Activated CD4-positive, alpha-beta T cell treated with anti-CD3 and anti-CD28 coated beads for 24 hours (primary cell): Measurements from ENCODE around the gene MYH7.
A peak's percentile ranks its signal among the peaks of the same experiment; 100 is the strongest.
"Not testable (repeated sequence)": the region's sequence is repeated elsewhere in the genome, so short reads cannot be mapped to it uniquely, and the experiment has no call there.

Experiments
- DNase-seq, 2 donors: peaks; one replicate each; pipeline ENCODE4 v3.0.0-alpha.2; 2020; ENCODE audit warnings: low read depth in 2 of 2

The MYH7 gene

DNA sequence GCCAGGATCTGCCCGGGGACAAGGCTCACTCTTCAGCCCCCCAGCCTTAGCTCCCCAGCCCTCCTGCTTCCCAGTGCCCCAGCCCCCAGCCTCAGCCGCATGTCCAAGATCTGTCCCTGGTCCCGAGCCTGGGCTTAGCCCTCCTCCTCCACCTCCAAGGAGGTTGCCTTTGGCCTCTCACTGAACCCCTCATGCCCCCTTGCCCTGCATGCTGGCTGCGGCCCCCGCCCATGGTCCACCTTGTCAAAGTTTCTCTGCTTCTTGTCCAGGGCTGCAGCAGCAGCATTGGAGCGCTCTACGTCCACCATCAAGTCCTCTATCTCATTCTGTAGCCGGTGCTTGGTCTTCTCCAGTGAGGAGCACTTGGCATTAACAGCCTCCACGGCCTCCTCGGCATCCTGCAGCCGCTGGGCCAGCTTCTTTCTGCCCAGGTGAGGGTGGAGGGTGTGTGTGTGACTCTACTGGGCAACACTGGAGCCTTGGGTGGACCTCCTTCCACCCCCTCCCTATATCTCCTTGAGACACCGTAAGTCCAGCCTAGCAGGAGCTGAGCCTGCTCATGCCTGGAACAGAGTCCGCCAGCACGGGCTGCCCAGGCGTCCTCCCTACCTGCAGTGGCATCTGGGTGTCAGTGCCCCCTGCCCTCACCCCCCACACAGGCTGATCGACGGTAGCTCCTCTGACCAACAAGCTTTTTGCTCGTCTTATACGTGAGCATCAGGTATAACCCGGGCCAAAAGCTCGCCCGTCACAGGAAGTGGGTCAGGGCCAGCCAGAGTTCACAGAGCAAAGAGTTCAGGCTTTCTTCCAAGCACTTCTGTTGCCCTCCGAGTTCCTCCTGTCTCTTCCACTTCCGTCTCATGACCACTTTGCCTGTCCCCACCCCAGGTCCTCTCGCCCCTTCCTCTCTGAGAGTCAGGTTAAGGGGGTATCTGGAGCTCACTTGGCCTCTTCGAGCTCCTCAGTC is 47.3 kb downstream of the MYH7 start:
- no peak for DNase-seq

DNA sequence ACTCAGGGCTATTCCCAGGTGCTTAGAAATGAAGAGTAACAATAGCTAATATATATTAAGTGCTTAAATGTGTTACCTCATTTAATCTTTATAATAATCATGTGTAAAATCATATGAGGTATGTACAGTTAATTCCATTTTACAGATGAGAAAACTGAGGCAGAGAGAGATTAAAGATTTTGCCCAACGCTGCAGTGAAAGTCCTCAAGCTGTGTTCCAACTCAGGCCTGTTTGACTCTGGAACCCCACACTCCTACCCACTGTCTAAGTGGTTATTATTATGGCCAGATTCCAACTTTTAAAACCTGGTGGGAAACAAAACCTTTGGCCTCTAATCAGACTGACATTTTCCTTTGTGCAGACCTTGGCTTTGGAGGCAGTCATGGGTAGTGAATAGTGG is 48.5 kb downstream of the MYH7 start:
- no peak for DNase-seq

- DNase-seq, result not testable (repeated sequence)
These were observed 49.2 kb downstream of the MYH7 start for GRCh38 chr14:23386266-23386657.

DNA sequence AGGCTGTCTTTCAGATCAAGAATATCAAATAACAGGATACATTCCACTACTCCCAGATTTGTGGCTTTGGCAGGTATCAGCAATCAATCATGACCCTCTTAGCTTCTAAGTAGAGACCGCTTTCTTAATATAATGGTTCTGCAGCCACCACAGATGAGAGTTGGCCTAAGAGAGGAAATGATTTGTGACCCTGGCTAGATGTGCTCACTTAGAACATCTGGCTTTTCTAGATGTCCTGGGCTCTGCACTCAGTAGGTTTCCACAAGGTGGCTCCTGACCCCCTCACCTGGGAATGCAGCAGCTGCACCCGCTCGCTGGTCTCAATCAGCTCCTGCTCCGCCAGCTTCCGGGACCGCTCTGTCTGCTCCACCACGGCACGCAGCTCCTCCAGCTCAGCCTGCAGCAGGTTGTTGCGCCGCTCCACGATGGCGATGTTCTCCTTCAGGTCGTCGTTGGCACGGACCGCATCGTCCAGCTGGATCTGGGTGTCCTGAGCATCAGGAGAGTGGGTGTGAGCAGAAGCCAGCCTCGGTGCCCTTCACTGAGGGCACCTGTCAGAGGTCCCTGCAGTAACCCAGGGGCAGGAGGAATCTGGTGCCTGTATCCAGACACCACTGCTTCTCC is 49.7 kb downstream of the MYH7 start:
- no peak for DNase-seq

DNA sequence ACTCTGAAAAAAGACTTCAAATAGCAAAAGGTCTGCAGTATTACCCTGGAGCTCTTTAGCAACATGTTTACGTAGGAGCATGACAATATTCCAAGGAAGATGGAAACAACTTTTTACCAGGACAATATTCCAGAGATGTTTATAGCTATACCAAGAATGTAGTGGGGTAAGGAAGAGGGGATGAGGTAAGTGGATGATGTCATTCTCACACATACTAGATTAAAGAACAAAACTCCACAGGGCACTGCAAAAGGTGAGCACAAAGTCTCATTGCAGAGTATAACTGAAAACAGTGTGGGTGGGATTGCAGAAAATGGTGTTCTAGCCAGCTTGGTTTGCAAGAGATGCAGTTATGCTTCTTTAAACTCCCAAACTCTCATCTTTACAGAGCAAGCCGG is 50.2 kb downstream of the MYH7 start:
- DNase-seq, result no peak

- no peak for DNase-seq
These were observed 50.9 kb downstream of the MYH7 start for GRCh38 chr14:23384364-23385080.

- no peak for DNase-seq
These were observed 52.6 kb downstream of the MYH7 start for GRCh38 chr14:23382731-23383440.

- no peak for DNase-seq
These were observed 53.2 kb downstream of the MYH7 start for GRCh38 chr14:23382276-23382675.

DNA sequence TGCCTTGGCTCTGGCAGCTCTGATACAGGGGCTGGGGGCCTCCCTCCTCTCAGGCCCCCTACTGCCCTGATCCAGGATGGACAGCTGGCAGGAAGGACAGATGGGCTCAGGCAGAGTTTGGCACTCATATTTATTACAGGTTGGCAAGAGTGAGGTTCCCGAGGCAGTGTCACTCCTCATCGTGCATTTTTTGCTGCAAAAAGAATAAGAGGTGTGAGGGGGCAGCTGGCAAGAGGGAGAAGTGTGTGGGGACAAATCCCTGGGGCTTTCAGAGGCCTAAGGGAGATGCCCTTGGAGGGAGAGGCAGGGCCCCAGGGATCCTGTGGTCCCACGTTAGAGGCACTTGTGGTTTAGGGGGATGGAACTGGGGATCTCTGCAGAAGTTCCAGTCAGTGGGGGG is 53.6 kb downstream of the MYH7 start:
- no peak for DNase-seq

DNA sequence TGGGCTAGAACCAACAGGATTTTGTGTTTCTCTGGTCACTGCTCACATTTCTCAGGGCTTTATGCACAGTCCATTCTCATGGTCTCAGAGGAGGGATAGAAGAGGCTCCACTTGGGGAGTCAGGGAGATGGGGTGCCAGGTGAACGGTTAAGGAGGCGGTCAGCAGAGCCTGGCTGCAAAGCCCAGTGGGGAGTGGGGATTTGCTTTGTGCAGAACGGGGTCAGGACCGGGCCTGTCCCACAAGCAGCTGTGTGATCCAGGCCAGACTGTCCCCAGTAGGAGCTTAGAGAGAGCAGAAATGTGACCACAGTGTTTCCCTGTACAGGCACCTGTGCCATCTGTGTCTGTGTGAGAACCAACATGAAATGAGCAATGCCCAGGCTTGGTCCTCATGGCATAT is 54.5 kb downstream of the MYH7 start:
- no peak for DNase-seq

DNA sequence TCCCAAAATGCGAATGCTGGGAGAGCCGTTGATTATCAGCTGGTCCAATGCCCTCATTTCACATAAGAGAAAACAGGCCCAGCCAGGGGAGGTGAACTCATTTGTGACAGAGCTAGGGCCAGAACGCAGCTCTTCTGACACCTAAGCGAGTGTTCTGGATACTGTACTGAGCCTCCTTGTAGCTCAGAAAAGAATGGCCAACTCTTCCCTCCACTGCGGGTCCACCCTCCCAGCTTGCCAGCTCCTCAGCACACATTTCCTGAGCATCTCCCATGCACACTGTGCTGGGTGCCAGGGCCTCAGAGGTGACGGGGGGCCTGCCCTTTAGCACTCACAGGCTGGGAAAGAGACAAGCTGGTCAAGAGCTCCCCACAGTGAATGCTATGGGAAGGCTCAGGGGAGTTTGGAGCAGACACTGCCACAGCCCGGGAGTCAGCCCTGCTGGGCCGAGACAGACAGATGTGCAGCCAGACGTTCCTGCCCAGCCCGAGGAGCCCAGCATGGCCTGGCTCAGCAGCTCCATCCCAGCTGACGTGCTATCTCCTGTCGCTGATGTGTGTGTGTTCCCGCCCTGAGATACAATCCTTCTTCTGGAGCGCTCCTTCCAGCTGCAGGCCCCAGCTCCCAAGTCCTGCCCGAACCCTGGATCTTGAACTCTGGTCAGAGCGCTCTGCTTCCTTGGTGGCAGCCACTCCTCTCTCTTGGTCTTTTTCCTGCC is 55.1 kb downstream of the MYH7 start:
- DNase-seq, result no peak

DNA sequence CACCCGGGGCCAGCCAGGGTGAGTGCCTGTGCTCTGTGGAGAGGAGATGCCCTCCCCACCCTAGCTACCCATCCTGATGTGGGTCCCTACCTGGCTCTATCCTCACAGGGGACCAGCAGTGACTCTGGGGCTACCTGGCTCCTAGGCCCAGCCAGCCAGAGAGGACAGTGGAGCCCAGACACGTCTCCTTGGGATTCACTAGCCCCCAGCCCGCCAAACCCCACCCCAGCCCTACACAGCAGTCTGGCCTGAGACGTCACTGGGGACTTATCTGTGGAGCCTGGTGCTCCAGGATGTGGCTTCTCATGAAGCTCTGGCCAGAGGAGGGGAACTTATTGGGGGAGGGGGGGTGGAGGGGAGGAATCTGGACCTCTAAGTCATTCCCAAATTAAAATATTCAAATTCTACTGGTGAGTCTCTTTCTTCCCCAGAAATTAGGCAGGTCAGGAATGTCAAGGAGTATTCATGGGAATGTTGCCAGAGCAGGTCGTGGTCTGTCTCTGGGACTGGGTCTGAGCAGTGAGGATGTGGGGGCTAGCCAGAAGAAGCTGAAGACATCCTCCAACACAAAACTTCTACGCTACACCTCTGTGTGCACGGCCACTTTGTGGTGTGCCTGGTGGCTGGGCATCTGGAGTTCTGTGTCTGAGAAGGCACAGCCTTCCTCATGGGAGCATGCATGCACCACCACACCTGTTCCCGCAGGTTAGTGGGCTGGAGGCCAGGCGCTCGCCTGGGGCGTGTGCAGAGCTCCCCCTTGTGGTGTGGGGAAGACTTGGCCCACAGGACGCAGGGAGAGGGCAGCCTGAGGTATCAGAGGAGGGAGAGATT is 55.9 kb downstream of the MYH7 start:
- peak; percentile 49 to 55 for DNase-seq

GRCh38 chr14:23378612-23379220 is 56.7 kb downstream of the MYH7 start:
- no peak for DNase-seq

GRCh38 chr14:23377573-23378563 is 57.6 kb downstream of the MYH7 start:
- DNase-seq, result no peak

- DNase-seq, result no peak
These were observed 58.3 kb downstream of the MYH7 start for GRCh38 chr14:23377198-23377550.

DNA sequence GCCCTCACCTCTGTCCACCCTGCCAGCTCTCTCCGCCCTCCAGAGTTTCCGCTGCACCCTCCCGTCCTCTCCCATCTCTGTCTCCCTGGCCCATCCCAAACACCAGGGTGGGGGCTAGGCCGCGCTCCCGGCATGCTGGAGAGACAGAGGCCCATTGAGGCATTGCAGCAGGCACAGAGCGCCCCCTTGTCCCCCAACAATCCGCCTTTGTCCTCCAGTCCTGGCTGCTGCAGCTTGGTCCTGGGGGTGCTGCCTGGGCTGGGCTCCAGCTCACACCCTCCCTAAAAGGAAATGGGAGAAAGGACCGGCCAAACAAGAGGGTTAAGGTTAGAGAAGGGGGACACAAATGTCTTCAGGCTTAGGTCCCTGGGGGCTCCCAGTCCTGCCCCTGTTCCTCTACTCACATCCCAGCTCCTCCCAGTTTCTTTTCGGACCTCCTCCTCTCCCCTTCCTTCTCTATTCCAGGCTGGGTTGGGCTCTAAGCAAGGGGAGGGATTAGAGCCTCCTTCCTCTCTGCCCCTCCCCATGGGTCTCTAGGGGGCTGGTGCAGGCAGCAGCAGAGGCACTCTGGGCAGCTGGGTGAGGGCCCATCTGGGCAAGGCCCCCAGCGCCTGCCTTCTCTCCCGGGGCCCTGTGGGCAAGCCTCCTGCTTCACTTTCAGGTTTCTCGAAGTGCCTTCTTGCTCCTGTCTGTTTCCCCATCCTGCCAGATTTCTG is 58.8 kb downstream of the MYH7 start, which contains the start of gene CMTM5:
Gene CMTM5 (plus strand): TSS at position 565 of the 716 bp plus-strand sequence. CDS start 206 bp downstream, outside the sequence.
- no peak for DNase-seq

DNA sequence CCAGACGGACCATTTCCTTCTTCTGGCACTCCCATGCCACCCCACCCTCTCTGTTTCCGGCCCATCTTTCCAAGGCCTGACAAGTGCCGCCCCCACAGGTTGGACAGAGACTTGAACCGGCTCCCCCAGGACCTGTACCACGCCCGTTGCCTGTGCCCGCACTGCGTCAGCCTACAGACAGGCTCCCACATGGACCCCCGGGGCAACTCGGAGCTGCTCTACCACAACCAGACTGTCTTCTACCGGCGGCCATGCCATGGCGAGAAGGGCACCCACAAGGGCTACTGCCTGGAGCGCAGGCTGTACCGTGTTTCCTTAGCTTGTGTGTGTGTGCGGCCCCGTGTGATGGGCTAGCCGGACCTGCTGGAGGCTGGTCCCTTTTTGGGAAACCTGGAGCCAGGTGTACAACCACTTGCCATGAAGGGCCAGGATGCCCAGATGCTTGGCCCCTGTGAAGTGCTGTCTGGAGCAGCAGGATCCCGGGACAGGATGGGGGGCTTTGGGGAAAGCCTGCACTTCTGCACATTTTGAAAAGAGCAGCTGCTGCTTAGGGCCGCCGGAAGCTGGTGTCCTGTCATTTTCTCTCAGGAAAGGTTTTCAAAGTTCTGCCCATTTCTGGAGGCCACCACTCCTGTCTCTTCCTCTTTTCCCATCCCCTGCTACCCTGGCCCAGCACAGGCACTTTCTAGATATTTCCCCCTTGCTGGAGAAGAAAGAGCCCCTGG is 59.8 kb downstream of the MYH7 start:
- DNase-seq, result no peak
